ENCODE results near the gene CCT3.
A peak's percentile ranks its signal among the peaks of the same experiment; 100 is the strongest.

Gene CCT3

DNA sequence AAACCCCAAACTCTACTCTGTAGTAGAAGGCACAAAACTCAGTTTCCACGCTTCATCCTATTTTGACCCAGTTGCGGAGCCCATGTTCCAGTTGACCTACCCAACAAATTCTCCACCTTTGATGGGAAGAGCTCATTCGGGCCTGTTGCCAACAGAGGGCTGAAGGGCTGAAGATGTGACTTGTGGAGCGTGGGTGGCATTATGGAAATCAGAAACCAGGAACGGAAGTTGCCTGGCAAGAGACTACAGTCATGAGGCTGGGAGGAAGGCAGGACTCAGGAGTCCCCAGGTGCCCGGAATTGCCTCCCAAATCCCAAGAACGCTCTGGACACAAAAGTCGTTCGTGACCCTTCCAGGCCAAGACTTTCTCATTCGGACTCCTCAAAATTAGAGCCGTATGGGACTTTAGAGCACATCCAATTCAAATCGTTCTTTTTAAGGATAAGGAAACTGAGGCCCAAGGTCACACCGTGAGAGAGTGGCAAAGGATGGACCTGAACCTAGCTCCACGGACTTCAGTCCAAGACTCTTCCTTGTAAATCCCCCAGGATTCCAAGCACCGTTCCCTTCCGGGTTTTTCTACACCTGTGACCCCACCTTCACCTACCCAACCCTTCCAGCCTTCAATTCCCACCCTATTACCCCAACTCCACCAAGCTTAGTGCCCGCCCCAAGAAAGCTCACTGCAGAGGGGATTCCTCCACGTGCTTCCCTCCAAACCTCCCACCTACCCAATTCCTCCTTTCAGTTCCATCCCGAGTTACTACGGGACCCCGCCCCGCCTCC is 56.2 kb downstream of the CCT3 start:
- DNase-seq (ENCODE audit: low read depth) = no peak

DNA sequence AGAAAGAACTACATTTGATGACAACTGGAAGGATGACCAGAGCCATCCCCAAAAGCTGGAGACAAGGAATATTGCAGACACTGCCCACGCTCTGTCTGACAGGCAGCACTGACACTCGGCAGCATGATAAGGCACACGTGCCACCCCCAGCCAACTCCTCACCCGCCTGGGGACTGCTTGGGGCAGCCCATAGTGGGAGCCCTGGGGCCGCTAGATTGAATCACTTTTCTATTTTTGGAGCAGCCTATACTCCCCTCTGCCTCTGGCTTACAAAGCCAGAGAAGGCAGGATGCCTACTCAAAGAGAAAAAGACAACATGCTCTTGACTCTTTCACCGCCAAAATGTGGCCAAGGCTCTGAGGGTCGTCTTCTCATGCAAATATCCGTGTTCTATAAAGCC is 56.8 kb downstream of the CCT3 start:
- peak; percentile 31 for DNase-seq (ENCODE audit: low read depth)

DNA sequence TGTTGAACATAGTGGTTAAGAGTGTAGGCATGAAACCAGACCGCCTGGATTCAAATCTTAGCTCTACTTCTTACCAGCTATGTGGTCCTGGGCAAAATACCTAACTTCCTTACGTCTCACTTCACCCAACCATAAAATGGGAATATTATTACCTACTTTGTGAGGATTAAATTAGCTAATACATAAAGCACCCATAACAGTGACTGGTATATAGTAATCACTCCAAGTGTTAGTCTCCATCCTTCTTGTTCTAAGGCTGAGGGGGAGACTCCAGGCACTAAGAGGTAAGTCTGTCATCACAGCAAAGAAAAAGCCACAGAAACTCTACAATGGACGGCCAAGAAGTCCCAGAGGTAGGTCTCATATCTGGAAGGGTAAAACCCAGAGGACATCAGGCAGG is 58.3 kb downstream of the CCT3 start:
- no peak for DNase-seq (ENCODE audit: low read depth)

DNA sequence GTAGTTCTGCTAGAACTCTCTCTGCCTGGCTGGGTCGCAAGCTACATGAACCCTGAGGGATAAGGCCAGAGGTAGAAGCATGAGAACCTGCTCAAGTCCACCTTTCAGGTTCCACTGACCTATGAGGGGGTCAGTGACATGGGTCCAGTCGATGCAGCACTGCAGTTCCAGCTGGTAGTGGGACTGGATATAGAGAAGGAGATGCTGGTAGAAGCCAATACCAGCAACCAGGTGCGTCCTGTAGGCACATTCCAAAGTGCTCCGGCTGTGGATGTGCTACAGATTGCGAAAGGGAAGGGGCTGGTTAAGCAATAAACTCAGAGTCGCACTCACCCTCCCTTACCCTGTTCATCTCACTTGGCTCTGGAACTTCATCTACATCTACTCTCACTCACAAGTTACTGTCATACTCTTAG is 61.1 kb downstream of the CCT3 start:
- peak; percentile 80 for DNase-seq (ENCODE audit: low read depth)

DNA sequence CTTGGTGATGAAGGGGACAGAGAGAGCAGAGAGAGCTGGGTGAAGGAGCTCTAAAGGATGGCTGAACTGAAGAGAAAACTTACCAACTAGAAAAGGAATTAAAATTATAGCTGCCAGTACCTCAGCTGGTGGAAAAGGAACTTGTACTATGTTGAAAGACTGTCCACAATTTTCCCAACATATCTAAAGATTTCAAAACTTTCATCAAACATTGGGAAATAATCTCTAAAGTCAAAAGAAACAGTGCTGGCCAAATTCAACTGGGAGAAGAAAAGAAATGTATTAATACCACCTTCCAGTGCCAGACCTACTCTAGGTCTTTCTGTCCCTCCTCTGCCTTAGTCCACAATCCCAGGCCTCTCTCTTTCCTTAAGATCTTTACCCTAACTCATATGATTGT is 61.6 kb downstream of the CCT3 start:
- peak; percentile 82 for DNase-seq (ENCODE audit: low read depth)

DNA sequence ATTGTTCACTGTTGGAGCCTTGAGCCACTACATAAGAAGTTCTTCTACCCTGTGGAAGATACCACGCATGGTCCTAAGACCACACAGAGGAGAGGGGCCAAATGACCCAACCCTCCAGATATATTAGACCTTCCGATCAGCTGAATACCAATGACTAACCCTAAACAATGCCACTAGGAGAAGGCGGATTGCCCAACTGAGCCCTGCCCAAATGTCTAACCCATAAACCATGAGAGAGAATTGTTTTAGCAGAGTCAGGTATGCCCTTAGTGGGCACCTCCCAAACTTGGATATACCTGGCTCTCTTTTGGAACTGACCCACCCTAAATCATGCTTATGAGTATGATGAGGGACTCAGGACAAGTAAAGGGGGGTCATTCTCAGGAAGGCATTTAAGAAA is 67.8 kb downstream of the CCT3 start:
- no peak for DNase-seq (ENCODE audit: low read depth)

DNA sequence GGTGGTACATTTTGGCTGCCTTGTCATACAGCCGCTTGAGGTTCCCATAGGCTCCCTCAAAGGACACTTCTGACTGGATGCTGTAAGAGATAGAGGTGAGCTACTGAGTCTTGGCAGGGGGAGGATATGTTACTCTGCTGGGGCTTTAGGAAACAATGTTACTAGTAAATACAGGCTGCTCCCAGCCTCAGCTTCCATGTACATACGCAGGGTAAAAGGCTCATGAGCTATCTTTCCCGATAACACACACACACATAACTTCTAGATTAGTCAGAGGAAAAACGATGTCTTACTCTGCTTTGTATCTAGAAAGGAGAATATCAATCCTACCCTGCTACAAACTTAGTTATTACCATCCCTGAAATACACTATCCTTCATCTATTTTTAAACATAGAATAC is 69.8 kb downstream of the CCT3 start:
- DNase-seq (ENCODE audit: low read depth) = peak; percentile 85

DNA sequence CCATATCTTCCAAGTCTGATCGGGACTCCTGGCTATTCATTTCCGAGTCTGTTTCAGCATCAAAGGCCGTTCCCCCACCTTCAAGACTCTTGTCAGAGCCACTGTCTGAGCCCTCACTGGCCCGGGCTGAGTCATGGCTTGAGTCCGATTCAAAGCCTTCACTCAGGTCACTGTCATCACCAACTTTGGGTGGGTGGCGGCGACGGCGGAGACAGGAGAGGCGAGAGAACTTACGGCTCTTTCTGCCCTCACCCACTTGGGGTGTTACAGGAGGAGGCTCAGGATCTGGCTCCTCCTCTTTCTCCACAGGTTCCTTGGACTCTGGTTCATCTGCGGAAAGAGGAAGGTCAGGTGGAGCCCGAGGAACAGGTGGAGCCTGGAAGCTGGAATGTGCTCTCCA is 72.0 kb downstream of the CCT3 start:
- DNase-seq (ENCODE audit: low read depth) = no peak

DNA sequence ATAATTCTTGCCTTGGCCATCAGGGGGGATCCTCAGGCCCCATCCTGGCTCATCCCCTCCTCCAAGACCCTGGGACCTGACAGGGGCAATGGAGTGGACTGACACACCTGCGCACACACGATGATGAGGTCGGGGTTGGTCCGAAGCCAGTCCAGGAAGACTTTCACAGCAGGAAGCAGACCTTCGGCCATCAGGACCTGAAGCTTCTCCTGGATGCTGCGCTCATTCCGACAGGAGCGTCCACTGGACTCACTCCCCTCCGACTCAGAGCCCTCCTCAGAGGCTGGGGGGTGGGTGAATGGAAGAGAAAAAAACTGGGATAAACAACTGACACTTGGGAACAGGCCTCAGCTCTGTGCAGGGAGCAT is 74.8 kb downstream of the CCT3 start:
- DNase-seq (ENCODE audit: low read depth) = no peak

DNA sequence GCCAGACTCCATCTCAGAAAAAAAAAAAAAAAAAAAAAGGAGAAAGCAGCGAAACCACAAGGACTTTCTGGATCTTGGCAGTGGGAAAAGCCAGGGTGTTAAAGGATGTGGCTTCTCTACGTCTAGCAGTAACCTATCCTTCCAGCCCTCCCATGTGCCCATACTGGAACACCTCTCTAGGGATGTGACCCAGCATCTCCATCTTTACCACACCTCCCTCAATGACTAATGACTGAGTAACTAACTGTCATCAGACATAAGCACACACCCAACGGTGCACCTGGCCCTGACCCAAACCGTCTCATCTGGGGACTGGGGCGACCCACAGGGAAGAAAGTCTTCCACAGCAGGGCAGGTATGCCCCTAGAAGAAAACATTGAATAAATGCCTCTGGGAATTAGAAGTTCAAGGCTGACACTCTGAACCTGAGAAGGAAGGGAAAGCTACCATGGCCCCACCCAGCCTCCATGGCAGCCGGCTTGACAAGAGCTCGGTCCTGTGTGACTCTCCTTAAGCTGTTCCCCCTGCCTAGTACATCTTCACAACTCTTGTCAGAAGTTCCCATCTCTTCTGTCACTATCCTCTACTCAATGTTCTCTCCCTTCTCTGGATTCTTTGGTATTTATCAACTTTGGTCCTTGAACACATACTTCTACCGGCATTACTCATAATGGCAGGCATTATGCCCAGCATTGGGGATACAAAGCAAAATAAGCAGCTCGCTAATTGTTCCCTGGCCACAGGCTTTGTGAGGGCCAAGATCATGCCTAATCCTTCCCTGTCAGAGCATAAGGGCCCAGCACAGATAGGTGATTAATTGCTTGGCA is 75.4 kb downstream of the CCT3 start:
- peak; percentile 45 for DNase-seq (ENCODE audit: low read depth)

DNA sequence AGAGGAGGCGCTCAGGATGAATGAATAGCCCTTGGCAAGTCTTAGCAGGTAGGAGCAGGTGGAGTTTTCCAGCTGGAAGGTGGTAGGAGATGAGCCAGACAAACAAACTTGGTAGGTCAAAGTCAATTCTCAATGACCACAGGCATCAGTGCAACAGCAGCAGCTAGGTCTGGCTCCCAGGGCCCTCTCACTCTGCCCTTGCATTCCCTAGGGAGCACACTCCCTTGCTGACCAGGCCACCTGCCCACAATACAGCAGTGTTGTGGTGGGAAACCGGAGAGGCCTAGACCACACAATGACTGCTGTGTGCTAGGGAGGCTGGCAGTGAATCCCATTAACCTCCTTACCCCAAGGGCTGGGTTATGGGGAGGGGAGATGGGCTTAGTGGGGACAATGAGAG is 77.2 kb downstream of the CCT3 start:
- DNase-seq (ENCODE audit: low read depth) = no peak

DNA sequence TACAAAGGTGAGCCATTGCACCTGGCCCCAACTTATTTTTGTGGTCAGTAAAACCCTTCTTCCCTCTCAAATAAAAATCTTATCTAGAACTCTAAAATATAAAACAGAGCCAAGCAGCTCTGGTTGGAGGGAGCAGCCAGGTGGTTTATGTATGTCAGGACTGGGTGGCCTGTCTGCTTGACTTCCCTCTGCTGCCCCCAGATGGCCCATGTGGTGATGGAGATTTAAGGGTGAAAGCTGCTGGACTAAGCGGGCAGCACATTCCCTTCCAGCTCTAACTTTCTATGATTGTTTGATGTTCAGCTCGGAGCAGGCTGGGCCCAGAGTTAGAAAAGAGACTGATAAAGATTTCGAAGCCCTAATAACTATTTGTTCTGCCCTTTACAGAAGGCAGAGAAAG is 78.3 kb downstream of the CCT3 start:
- DNase-seq (ENCODE audit: low read depth) = no peak

Measured in amniotic epithelial cell (primary cell).